K562 (cell line): ENCODE measurements around the gene CETN1. TPM values are rescaled to one million over a fixed set of nuclear protein-coding genes. Genes with fewer than 3 reads are reported as not detected.

Source experiments
- ATAC-seq: fragments of 200-7000 bp; cut with Tn5 transposase; 3 replicates; pipeline ENCODE4 v1.9.1; 2020; ENCODE audit warnings: moderate library complexity
- BruUV-seq: library from RNA; stranded (reverse); fragments of 400-500 nt; replicated peaks from 2 replicates; lab custom pipeline; 2021; lab: Mats Ljungman, UMichigan
- CTCF ChIA-PET: fragments of 300-600 bp; formaldehyde crosslinking; extraction: SDS; loops from one replicate; lab custom pipeline; 2021; ENCODE audit warnings: low intra/inter-chr PET ratio; lab: Yijun Ruan, JAX
- POLR2A ChIA-PET: fragments of 300-600, 350-650 bp; sonication (Branson Sonifier 250); formaldehyde crosslinking; extraction: SDS; loops from one replicate; lab custom pipeline; 2021; ENCODE audit warnings: antibody characterized with exemption, inconsistent platforms; lab: Yijun Ruan, JAX
- DNase-seq, 4 experiments: peaks; one replicate each; pipeline versions ENCODE4 v3.0.0 to v3.0.0-alpha.2; 2011 to 2018; ENCODE audit warnings: low spot score in 3 of 4, mixed read lengths in 3 of 4; ENCODE audit errors: extremely low read depth in 1 of 4
- FAIRE-seq: peaks from 2 replicates; lab custom pipeline; 2011; peaks lifted over from hg19 to GRCh38; lab: Jason Lieb, UNC
- H2AFZ ChIP-seq: 2 replicates; pipeline ENCODE4 v1.6.0; 2011; ENCODE audit warnings: low read depth, low read length, control low read depth, inconsistent platforms
- H3K27ac ChIP-seq: fragments of 200-600 bp; 3 replicates; pipeline ENCODE4 v1.8.0; 2011; ENCODE audit warnings: low read depth, mild to moderate bottlenecking, control low read depth, inconsistent platforms, low read length, moderate library complexity, mixed read lengths; ENCODE audit errors: extremely low read depth
- H3K27me3 ChIP-seq, 2 experiments: fragments of 300-600 bp in 1 of 2; 2 replicates in 1 of 2; 3 replicates in 1 of 2; pipeline versions ENCODE4 v1.6.0 to v1.8.0; 2011; ENCODE audit warnings: inconsistent platforms in 2 of 2, low read length in 2 of 2, mild to moderate bottlenecking in 1 of 2, mixed read lengths in 1 of 2, moderate library complexity in 1 of 2; ENCODE audit not compliant: control insufficient read depth in 2 of 2, insufficient read depth in 2 of 2
- H3K36me3 ChIP-seq: fragments of 300-600 bp; 3 replicates; pipeline ENCODE4 v1.8.0; 2011; ENCODE audit warnings: mild to moderate bottlenecking, low read length, inconsistent platforms; ENCODE audit not compliant: control insufficient read depth, insufficient read depth
- H3K4me1 ChIP-seq, 2 experiments: fragments of 200-600 bp in 1 of 2; replicated peaks in 1 of 2; 2 replicates in 1 of 2; 3 replicates in 1 of 2; pipeline versions ENCODE4 v1.5.1 to v1.8.0; 2011; ENCODE audit warnings: inconsistent platforms in 2 of 2, low read length in 2 of 2, mild to moderate bottlenecking in 1 of 2, mixed read lengths in 1 of 2, moderate library complexity in 1 of 2; ENCODE audit not compliant: control insufficient read depth in 2 of 2, insufficient read depth in 2 of 2
- H3K4me2 ChIP-seq: 2 replicates; pipeline ENCODE4 v1.6.1; 2011; ENCODE audit warnings: low read length, control low read depth, inconsistent platforms, mixed read lengths; ENCODE audit not compliant: insufficient read depth
- H3K4me3 ChIP-seq: fragments of 200-600 bp; sonication (generic), shearing (Covaris generic); 2 replicates; pipeline ENCODE4 v1.5.1; 2016; ENCODE audit warnings: control low read depth, inconsistent platforms
- H3K79me2 ChIP-seq: fragments of 200-600 bp; 3 replicates; pipeline ENCODE4 v1.8.0; 2011; ENCODE audit warnings: low read length, inconsistent platforms; ENCODE audit not compliant: control insufficient read depth, insufficient read depth
- H3K9ac ChIP-seq, 2 experiments: 2 replicates each; pipeline versions ENCODE4 v1.6.0 to v1.6.1; 2011; ENCODE audit warnings: low read depth in 2 of 2, low read length in 2 of 2, control low read depth in 1 of 2, inconsistent platforms in 1 of 2, mild to moderate bottlenecking in 1 of 2, mixed read lengths in 1 of 2; ENCODE audit not compliant: insufficient read depth in 1 of 2
- H3K9me1 ChIP-seq: one replicate; pipeline ENCODE4 v1.6.0; 2011; ENCODE audit warnings: inconsistent platforms, mild to moderate bottlenecking, low read length, moderate library complexity; ENCODE audit not compliant: control insufficient read depth, insufficient read depth
- H3K9me3 ChIP-seq: replicated peaks from 2 replicates; pipeline ENCODE4 v1.5.1; 2011; ENCODE audit warnings: low read depth, low read length, inconsistent platforms; ENCODE audit not compliant: control insufficient read depth, insufficient read depth
- H4K20me1 ChIP-seq: replicated peaks from 2 replicates; pipeline ENCODE4 v1.6.1; 2011; ENCODE audit warnings: low read length, inconsistent platforms, mixed read lengths; ENCODE audit not compliant: control insufficient read depth, insufficient read depth
- CTBP1 ChIP-seq: fragments of 450-650 bp; IDR thresholded peaks from 2 replicates; pipeline ENCODE4 v1.6.1; 2016; ENCODE audit warnings: borderline replicate concordance
- ELF4 ChIP-seq: fragments of 450-650 bp; formaldehyde crosslinking; IDR thresholded peaks from 2 replicates; pipeline ENCODE4 v1.4.0; 2022; ENCODE audit warnings: missing genetic modification characterization
- ETV6 ChIP-seq, 3 experiments: fragments of 150-350 bp in 1 of 3; sonication (generic) in 1 of 3; formaldehyde crosslinking in 1 of 3; IDR thresholded peaks; 2 replicates each; pipeline versions ENCODE4 v1.6.1 to v1.8.0; 2014 to 2022; ENCODE audit warnings: borderline replicate concordance in 2 of 3, low read depth in 2 of 3, antibody characterized with exemption in 1 of 3, low read length in 1 of 3, mild to moderate bottlenecking in 1 of 3, missing genetic modification reagents in 1 of 3
- NUFIP1 ChIP-seq: fragments of 450-650 bp; IDR thresholded peaks from 2 replicates; pipeline ENCODE4 v1.6.1; 2018; ENCODE audit not compliant: partially characterized antibody
- SIN3B ChIP-seq: fragments of 450-650 bp; IDR thresholded peaks from 2 replicates; pipeline ENCODE4 v1.6.1; 2017; ENCODE audit warnings: low read depth, mild to moderate bottlenecking, moderate library complexity
- ZFP1 ChIP-seq: fragments of 450-650 bp; formaldehyde crosslinking; IDR thresholded peaks from 2 replicates; pipeline ENCODE4 v1.4.0; 2020; ENCODE audit warnings: mild to moderate bottlenecking, mixed read lengths
- ZNF431 ChIP-seq: sonication (generic); formaldehyde crosslinking; IDR thresholded peaks from 2 replicates; pipeline ENCODE4 v1.8.0; 2022; ENCODE audit warnings: mild to moderate bottlenecking, missing genetic modification reagents
- WGBS: fragments of 100-300 bp; shearing (Covaris generic); methylation state at CpG from one replicate; pipeline ENCODE4 v1.1.6; 2016; ENCODE audit warnings: low coverage, mixed read lengths; ENCODE audit not compliant: insufficient coverage; ENCODE audit errors: missing lambda C conversion rate; 5-methylcytosine and 5-hydroxymethylcytosine counted together
- in situ Hi-C: fragments of 300-500 bp; cut with MboI; formaldehyde crosslinking; loops from 4 replicates; pipeline ENCODE4 v1.15.0; 2018; ENCODE audit warnings: inconsistent platforms, mixed read lengths
- intact Hi-C: fragments of 100-400 bp; cut with micrococcal nuclease; formaldehyde crosslinking; loops from 2 replicates; pipeline ENCODE4 v1.14.2; 2022
- polyA plus RNA-seq, 8 experiments: library from polyadenylated mRNA; depleted of rRNA in 4 of 8; stranded (reverse) in 5 of 8; unstranded in 3 of 8; fragments of >200 nt; fragmentation: Nextera tagmentation in 2 of 8; fragmentation: Illumina TruSeq in 1 of 8; extraction: Ambion mirVana in 2 of 8; extraction: Trizol in 1 of 8; gene quantifications; 2 replicates each; pipeline versions ENCODE4 v1.2.1 to v1.2.3, GENCODE V29; 2011 to 2014; ENCODE audit warnings: inconsistent platforms in 1 of 8, missing spikeins in 1 of 8
- total RNA-seq, 7 experiments: library from RNA; depleted of rRNA in 6 of 7; stranded (reverse); fragments of >200 nt in 6 of 7; fragmentation: Illumina TruSeq in 2 of 7; extraction: Trizol in 2 of 7; gene quantifications; 2 replicates each; pipeline versions ENCODE4 v1.2.1 to v1.2.3, GENCODE V29; 2011 to 2021; ENCODE audit warnings: low replicate concordance in 1 of 7
- TF ChIP-seq, protein P1 (sequence below): sonication (generic); formaldehyde crosslinking; IDR thresholded peaks from 2 replicates; pipeline ENCODE4 v1.9.0; 2022; ENCODE audit warnings: mild to moderate bottlenecking, missing genetic modification reagents
- TF ChIP-seq, protein P2 (sequence below): fragments of 250-450 bp; sonication (Bioruptor Pico); IDR thresholded peaks from 2 replicates; pipeline ENCODE4 v1.4.0; 2020

Gene CETN1
- total and polyA plus RNA-seq, 9 of the 15 experiments (the other 6 are each of a cell fraction or from before 2014, with no cell fraction given) = 0.07 to 0.34 (median 0.19) TPM; not detected in 3

DNA sequence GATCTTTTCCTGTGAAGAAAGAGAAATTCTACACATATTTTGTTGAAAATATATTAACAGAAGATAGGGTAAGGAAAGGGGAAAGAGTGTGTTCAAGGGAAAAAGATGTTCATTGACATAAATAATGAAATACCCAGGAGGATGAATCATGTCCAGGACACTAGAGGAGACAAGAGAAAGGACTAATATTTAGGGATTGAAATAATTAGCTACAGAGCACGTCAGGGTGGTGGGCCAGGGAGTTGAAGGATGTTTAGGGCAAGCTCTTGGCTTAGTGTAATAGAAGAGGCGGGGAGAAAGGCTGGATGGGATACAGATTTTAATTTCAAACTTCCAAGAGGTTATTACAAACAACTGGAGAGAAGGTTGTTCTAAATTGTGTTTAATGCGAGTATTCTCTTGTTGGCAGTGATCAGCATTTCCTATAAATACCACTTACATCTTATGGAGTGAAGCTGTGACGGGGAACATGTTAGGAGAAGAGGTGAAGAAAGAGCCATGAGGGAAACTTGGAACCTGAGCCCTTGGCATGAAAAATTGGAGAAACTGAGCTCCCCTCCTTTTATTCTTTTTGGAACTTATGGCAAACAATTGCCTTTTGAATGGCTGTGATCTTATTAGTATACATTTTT, 36.6 kb upstream of the CETN1 start:
- ChIA-PET CTCF (no interaction called here), POLR2A (interaction anchor here (0.7 kb wide), 1 partner anchor 10 kb away, joined by 3 read pairs; no protein-coding TSS in a partner anchor)
- Histone ChIP-seq H3K4me3 (no peak overlapping the region), H3K36me3 (no peaks in the 10 kb centered on the region), H3K4me1 (no peaks in the 10 kb centered on the region), H3K27ac (no peak overlapping the region), H4K20me1 (no peaks in the 10 kb centered on the region), H3K9me1 (no peaks in the 10 kb centered on the region), H3K9me3 (no peaks in the 10 kb centered on the region), H3K9ac (no peak overlapping the region), H2AFZ (no peak overlapping the region), H3K27me3 (peaks cover 6 to 13% of the 10 kb centered on the region in 2 experiments; a peak in 4 of 5 replicates), H3K79me2 (no peaks in the 10 kb centered on the region), H3K4me2 (no peak overlapping the region)
- FAIRE-seq = no peak
- no peak for DNase-seq
- in situ Hi-C loops (no loop called here), intact Hi-C loops (no loop called here)
- 3% methylated on average over 4 of the region's 4 CpGs for WGBS
- no TSS peak for BruUV-seq
- TF ChIP-seq ZFP1 (CRISPR knock-in tag) (no peak), ELF4 (CRISPR knock-in tag) (no peak), NUFIP1 (no peak), ETV6 (IDR thresholded peaks at IDR 0.05; ENCODE audit: borderline replicate concordance in 1 of 2, low read depth in 2 of 2, low read length in 1 of 2) (no peak), ETV6 (CRISPR knock-in tag; IDR thresholded peaks at IDR 0.05; ENCODE audit: borderline replicate concordance) (no peak), SIN3B (no peak), CTBP1 (no peak), ZNF431 (CRISPR knock-in tag) (no peak)
- TF ChIP-seq, protein P1, sequence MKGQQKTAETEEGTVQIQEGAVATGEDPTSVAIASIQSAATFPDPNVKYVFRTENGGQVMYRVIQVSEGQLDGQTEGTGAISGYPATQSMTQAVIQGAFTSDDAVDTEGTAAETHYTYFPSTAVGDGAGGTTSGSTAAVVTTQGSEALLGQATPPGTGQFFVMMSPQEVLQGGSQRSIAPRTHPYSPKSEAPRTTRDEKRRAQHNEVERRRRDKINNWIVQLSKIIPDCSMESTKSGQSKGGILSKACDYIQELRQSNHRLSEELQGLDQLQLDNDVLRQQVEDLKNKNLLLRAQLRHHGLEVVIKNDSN = no peak
- TF ChIP-seq, protein P2, sequence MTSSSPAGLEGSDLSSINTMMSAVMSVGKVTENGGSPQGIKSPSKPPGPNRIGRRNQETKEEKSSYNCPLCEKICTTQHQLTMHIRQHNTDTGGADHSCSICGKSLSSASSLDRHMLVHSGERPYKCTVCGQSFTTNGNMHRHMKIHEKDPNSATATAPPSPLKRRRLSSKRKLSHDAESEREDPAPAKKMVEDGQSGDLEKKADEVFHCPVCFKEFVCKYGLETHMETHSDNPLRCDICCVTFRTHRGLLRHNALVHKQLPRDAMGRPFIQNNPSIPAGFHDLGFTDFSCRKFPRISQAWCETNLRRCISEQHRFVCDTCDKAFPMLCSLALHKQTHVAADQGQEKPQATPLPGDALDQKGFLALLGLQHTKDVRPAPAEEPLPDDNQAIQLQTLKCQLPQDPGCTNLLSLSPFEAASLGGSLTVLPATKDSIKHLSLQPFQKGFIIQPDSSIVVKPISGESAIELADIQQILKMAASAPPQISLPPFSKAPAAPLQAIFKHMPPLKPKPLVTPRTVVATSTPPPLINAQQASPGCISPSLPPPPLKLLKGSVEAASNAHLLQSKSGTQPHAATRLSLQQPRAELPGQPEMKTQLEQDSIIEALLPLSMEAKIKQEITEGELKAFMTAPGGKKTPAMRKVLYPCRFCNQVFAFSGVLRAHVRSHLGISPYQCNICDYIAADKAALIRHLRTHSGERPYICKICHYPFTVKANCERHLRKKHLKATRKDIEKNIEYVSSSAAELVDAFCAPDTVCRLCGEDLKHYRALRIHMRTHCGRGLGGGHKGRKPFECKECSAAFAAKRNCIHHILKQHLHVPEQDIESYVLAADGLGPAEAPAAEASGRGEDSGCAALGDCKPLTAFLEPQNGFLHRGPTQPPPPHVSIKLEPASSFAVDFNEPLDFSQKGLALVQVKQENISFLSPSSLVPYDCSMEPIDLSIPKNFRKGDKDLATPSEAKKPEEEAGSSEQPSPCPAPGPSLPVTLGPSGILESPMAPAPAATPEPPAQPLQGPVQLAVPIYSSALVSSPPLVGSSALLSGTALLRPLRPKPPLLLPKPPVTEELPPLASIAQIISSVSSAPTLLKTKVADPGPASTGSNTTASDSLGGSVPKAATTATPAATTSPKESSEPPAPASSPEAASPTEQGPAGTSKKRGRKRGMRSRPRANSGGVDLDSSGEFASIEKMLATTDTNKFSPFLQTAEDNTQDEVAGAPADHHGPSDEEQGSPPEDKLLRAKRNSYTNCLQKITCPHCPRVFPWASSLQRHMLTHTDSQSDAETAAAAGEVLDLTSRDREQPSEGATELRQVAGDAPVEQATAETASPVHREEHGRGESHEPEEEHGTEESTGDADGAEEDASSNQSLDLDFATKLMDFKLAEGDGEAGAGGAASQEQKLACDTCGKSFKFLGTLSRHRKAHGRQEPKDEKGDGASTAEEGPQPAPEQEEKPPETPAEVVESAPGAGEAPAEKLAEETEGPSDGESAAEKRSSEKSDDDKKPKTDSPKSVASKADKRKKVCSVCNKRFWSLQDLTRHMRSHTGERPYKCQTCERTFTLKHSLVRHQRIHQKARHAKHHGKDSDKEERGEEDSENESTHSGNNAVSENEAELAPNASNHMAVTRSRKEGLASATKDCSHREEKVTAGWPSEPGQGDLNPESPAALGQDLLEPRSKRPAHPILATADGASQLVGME = no peak
- ATAC-seq = no peak
